Measurements from ENCODE around the gene POU2AF1. TPM values are rescaled to one million over a fixed set of nuclear protein-coding genes. Genes with fewer than 3 reads are reported as not detected.

POU2AF1 gene
- 1 to 10 TPM in 2 of 4 donors, under 1 TPM in 1, not detected in 1; 0.57 to 2.2 (median 1.8) TPM for total RNA-seq

DNA sequence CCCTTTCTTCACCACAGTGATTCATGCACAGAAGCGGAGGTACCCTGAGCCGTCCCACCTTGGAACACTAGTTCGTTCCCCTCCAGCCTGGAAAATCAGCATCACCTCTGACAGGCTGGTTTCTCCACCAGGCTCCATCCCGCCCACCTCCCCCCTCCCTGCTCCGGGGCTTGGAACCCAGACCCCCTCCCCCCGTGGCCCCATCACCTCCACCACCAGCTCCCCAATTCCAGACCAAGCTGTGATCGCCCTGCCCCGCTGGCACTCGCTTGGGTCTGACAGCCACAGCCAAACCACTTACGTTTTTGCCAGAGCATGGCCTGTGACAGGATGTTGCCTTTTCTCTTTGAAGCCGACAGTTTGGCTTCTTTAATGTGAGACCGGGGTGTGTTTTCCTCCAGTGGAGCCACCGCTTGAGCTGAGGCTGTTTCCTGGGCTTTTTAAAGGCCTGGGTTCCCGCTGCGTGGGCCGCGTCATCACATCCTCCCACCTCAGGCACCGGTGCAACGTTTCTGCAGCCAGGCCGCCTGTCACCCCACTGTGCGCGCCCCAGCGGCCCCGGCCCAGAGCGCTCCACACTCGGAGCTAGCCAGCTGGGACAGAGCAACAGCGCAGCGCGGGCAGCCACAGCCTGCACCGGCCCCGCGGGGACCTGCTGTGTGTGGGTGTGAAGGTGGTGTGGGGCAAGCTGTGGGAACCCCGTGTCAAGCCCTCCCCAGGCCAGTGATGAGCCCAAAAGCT, at the start of gene POU2AF1:
Gene POU2AF1, minus strand, starts transcription at position 415 of the 741 bp plus-strand sequence. Its CDS starts 98 bp downstream, at position 317.
- peak; percentile 22 for DNase-seq
- H3K4me3 ChIP-seq, result peak within 1 kb of the TSS in 2 of 4 donors; percentile 4 to 47
- TF ChIP-seq CTCF (IDR thresholded peaks at IDR 0.05) (no peak), POLR2A (IDR thresholded peaks at IDR 0.05) (peak in 1 of 4 donors; percentile 54)
- WGBS, 2 donors, result 34 to 35% methylated on average over 13 to 15 of the region's 33 CpGs
- intact Hi-C loops (cut with DNase I), result no loop called here
- no peaks in the 10 kb centered on the region for H3K27me3 ChIP-seq
- peak within 1 kb of the TSS; percentile 21 to 70 (median 66) for H3K27ac ChIP-seq
- H3K4me1 ChIP-seq, result peaks cover 6 to 25% (median 17%) of the 10 kb centered on the region in 3 donors
- H3K9me3 ChIP-seq, result no peaks in the 10 kb centered on the region
- no peaks in the 10 kb centered on the region for H3K36me3 ChIP-seq

- no peaks in the 10 kb centered on the region for H3K9me3 ChIP-seq
- 74 to 84% methylated on average over 5 of the region's 5 CpGs for WGBS, 2 donors
- intact Hi-C loops (cut with DNase I), result no loop called here
- TF ChIP-seq POLR2A (IDR thresholded peaks at IDR 0.05), result no peak
- no peak for TF ChIP-seq CTCF (IDR thresholded peaks at IDR 0.05)
- no peak overlapping the region for H3K4me3 ChIP-seq
- no peaks in the 10 kb centered on the region for H3K36me3 ChIP-seq
- no peaks in the 10 kb centered on the region for H3K27me3 ChIP-seq
- no peak overlapping the region for H3K27ac ChIP-seq
- DNase-seq, result no peak
- H3K4me1 ChIP-seq, result peaks cover 6 to 21% (median 10%) of the 10 kb centered on the region in 3 donors
Measured at GRCh38 chr11:111428113-111428876, 49.2 kb upstream of the POU2AF1 start.

DNA sequence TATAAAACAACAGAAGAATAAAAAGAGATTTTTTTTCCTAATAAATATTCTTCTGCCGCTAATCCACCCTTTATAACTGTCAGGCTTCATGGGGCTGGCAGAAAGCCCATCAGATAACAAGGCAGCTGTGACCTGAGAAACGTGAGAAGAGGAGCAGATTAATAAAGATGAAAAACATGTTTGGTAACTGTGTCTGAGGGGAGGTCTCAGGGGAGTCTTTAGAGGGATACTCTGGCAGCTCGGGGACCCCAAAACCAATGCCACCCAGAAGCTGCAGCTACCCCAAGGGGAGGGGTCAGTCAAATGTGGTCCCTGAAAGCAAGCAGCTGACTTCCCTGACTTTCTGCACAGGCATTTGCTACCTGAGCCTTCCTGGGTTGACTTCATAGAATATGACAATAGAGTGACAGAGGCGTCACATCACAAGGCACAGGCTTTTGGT, 48.4 kb upstream of the POU2AF1 start:
- H3K9me3 ChIP-seq, result no peaks in the 10 kb centered on the region
- 22 to 44% methylated on average over 3 to 4 of the region's 4 CpGs for WGBS, 2 donors
- no peaks in the 10 kb centered on the region for H3K27me3 ChIP-seq
- H3K36me3 ChIP-seq, result no peaks in the 10 kb centered on the region
- DNase-seq, result no peak
- intact Hi-C loops (cut with DNase I), result no loop called here
- H3K27ac ChIP-seq, result peak overlapping the region in 2 of 4 donors; percentile 42 to 56
- peaks cover 6 to 28% (median 10%) of the 10 kb centered on the region in 3 donors for H3K4me1 ChIP-seq
- no peak overlapping the region for H3K4me3 ChIP-seq
- TF ChIP-seq CTCF (IDR thresholded peaks at IDR 0.05) (no peak), POLR2A (IDR thresholded peaks at IDR 0.05) (no peak)

GRCh38 chr11:111426617-111427016, 47.5 kb upstream of the POU2AF1 start:
- no peaks in the 10 kb centered on the region for H3K36me3 ChIP-seq
- H3K27ac ChIP-seq, result peak overlapping the region in 3 of 4 donors; percentile 42 to 56 (median 51)
- intact Hi-C loops (cut with DNase I), result no loop called here
- WGBS, 2 donors, result 50 to 56% methylated on average over 5 to 6 of the region's 6 CpGs
- H3K4me3 ChIP-seq, result no peak overlapping the region
- TF ChIP-seq CTCF (IDR thresholded peaks at IDR 0.05) (no peak), POLR2A (IDR thresholded peaks at IDR 0.05) (no peak)
- no peak for DNase-seq
- peaks cover 6 to 28% (median 10%) of the 10 kb centered on the region in 3 donors for H3K4me1 ChIP-seq
- H3K9me3 ChIP-seq, result no peaks in the 10 kb centered on the region
- no peaks in the 10 kb centered on the region for H3K27me3 ChIP-seq

DNA sequence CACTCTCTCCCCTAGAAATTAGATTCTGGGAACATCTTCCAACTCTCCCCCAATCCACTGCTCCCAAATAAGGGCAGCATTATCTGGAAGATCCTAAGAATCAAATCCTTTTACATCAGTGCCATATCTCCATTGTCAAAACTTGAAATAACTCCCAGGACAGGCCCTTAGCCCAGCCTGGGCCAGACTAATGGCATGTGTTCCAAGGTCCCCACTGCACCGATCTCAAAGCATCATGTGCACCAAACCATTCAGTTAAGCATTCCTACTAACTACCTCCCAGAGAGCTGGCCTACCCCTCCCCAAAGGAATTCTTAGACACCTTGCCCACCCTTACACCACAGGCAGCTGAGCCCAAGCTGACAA, 44.2 kb upstream of the POU2AF1 start:
- Histone ChIP-seq H3K9me3 (no peaks in the 10 kb centered on the region), H3K36me3 (no peaks in the 10 kb centered on the region), H3K27ac (no peak overlapping the region), H3K4me3 (no peak overlapping the region), H3K27me3 (no peaks in the 10 kb centered on the region), H3K4me1 (peaks cover 23 to 48% (median 28%) of the 10 kb centered on the region in 3 donors)
- DNase-seq, result no peak
- intact Hi-C loops (cut with DNase I), result no loop called here
- 92% methylated on average over 1 of the region's 1 CpG; no CpG with 5 or more reads in 1 of the 2 donors for WGBS, 2 donors
- TF ChIP-seq POLR2A (IDR thresholded peaks at IDR 0.05) (no peak), CTCF (IDR thresholded peaks at IDR 0.05) (no peak)

Measured in esophagus squamous epithelium (tissue), 5 donors.